IMR-90 (cell line): ENCODE data around the gene AKAP6. TPM values are rescaled to one million over a fixed set of nuclear protein-coding genes. Genes with fewer than 3 reads are reported as not detected.

Source experiments
- ATAC-seq: fragments of 200-7000 bp; cut with Tn5 transposase; 2 replicates; pipeline ENCODE4 v1.9.1; 2020; ENCODE audit warnings: low read depth, mild to moderate bottlenecking, moderate library complexity
- BruUV-seq: library from RNA; stranded (reverse); fragments of 400-500 nt; replicated peaks from 2 replicates; lab custom pipeline; 2021; lab: Mats Ljungman, UMichigan
- CTCF ChIA-PET: fragments of 300-600 bp; formaldehyde crosslinking; extraction: SDS; loops from one replicate; lab custom pipeline; 2021; ENCODE audit warnings: antibody characterized with exemption; lab: Yijun Ruan, JAX
- POLR2A ChIA-PET: fragments of 300-600 bp; sonication (Branson Sonifier 250); formaldehyde crosslinking; loops from one replicate; lab custom pipeline; 2022; ENCODE audit warnings: antibody characterized with exemption; ENCODE audit not compliant: unreplicated experiment; lab: Charles Lee
- DNase-seq: peaks from one replicate; pipeline ENCODE4 v3.0.0; 2013
- H2AFZ ChIP-seq: replicated peaks from 2 replicates; pipeline ENCODE3; 2013; ENCODE audit warnings: low read length, mild to moderate bottlenecking; ENCODE audit not compliant: poor library complexity
- H2AK5ac ChIP-seq: 2 replicates; pipeline ENCODE4 v1.6.1; 2013; ENCODE audit warnings: low read depth, low read length, inconsistent platforms
- H2AK9ac ChIP-seq: replicated peaks from 2 replicates; pipeline ENCODE3; 2013; ENCODE audit warnings: mild to moderate bottlenecking, low read depth, low read length, moderate library complexity; ENCODE audit not compliant: poor library complexity
- H2BK120ac ChIP-seq: 2 replicates; pipeline ENCODE4 v1.6.1; 2013; ENCODE audit warnings: low read depth, low read length, inconsistent platforms
- H2BK15ac ChIP-seq: 3 replicates; pipeline ENCODE4 v1.6.1; 2013; ENCODE audit warnings: low read depth, low read length, inconsistent platforms
- H2BK20ac ChIP-seq: 2 replicates; pipeline ENCODE4 v1.6.1; 2013; ENCODE audit warnings: low read depth, mild to moderate bottlenecking, inconsistent platforms, low read length, moderate library complexity
- H2BK5ac ChIP-seq: 2 replicates; pipeline ENCODE4 v1.6.1; 2013; ENCODE audit warnings: mild to moderate bottlenecking, low read depth, low read length, inconsistent platforms; ENCODE audit not compliant: poor library complexity, severe bottlenecking
- H3K14ac ChIP-seq: replicated peaks from 2 replicates; pipeline ENCODE4 v1.6.1; 2013; ENCODE audit warnings: low read depth, low read length, inconsistent platforms
- H3K18ac ChIP-seq: 2 replicates; pipeline ENCODE4 v1.6.1; 2013; ENCODE audit warnings: low read depth, low read length, control low read depth
- H3K23ac ChIP-seq: 2 replicates; pipeline ENCODE4 v1.6.1; 2013; ENCODE audit warnings: low read depth, low read length, inconsistent platforms
- H3K27ac ChIP-seq: 2 replicates; pipeline ENCODE4 v1.5.1; 2013; ENCODE audit warnings: mild to moderate bottlenecking, control low read depth, low read length; ENCODE audit not compliant: insufficient read depth
- H3K27me3 ChIP-seq: 2 replicates; pipeline ENCODE4 v1.6.1; 2013; ENCODE audit warnings: low read length; ENCODE audit not compliant: control insufficient read depth, insufficient read depth
- H3K36me3 ChIP-seq: 2 replicates; pipeline ENCODE4 v1.6.1; 2013; ENCODE audit warnings: low read length, mixed read lengths; ENCODE audit not compliant: control insufficient read depth, insufficient read depth
- H3K4ac ChIP-seq: 2 replicates; pipeline ENCODE4 v1.6.1; 2013; ENCODE audit warnings: low read depth, low read length, inconsistent platforms
- H3K4me1 ChIP-seq: 2 replicates; pipeline ENCODE4 v1.6.1; 2013; ENCODE audit warnings: low read length, mixed read lengths; ENCODE audit not compliant: control insufficient read depth, insufficient read depth
- H3K4me2 ChIP-seq: 2 replicates; pipeline ENCODE4 v1.6.1; 2013; ENCODE audit warnings: low read depth, mild to moderate bottlenecking, control low read depth, low read length, moderate library complexity
- H3K4me3 ChIP-seq: 2 replicates; pipeline ENCODE4 v1.5.1; 2013; ENCODE audit warnings: low read depth, mild to moderate bottlenecking, control low read depth, low read length, moderate library complexity; ENCODE audit not compliant: insufficient read depth
- H3K56ac ChIP-seq: 2 replicates; pipeline ENCODE4 v1.6.1; 2013; ENCODE audit warnings: low read length, inconsistent platforms; ENCODE audit not compliant: insufficient read depth; ENCODE audit errors: extremely low read depth
- H3K79me1 ChIP-seq, 2 experiments: 2 replicates each; pipeline ENCODE4 v1.6.1; 2013; ENCODE audit warnings: low read length in 2 of 2, inconsistent platforms in 1 of 2, low read depth in 1 of 2
- H3K9ac ChIP-seq: 2 replicates; pipeline ENCODE4 v1.6.1; 2013; ENCODE audit warnings: low read depth, low read length, control low read depth
- H3K9me1 ChIP-seq: 2 replicates; pipeline ENCODE4 v1.6.1; 2013; ENCODE audit warnings: low read length, inconsistent platforms; ENCODE audit not compliant: insufficient read depth
- H3K9me3 ChIP-seq: 2 replicates; pipeline ENCODE4 v1.6.1; 2013; ENCODE audit warnings: low read length; ENCODE audit not compliant: control insufficient read depth, insufficient read depth
- H4K20me1 ChIP-seq: 2 replicates; pipeline ENCODE4 v1.6.1; 2013; ENCODE audit warnings: low read length, inconsistent platforms; ENCODE audit not compliant: insufficient read depth
- H4K5ac ChIP-seq: 2 replicates; pipeline ENCODE4 v1.6.1; 2013; ENCODE audit warnings: mild to moderate bottlenecking, low read depth, low read length, control low read depth
- H4K8ac ChIP-seq, 2 experiments: 2 replicates each; pipeline ENCODE4 v1.6.1; 2013; ENCODE audit warnings: low read depth in 2 of 2, low read length in 2 of 2, control low read depth in 1 of 2, inconsistent platforms in 1 of 2
- H4K91ac ChIP-seq: 2 replicates; pipeline ENCODE4 v1.6.1; 2013; ENCODE audit warnings: low read depth, low read length, inconsistent platforms; ENCODE audit not compliant: insufficient read depth
- BHLHE40 ChIP-seq: fragments of 150-350 bp; IDR thresholded peaks from 2 replicates; pipeline ENCODE4 v1.6.1; 2016; ENCODE audit warnings: mild to moderate bottlenecking, low read depth, low read length
- CEBPB ChIP-seq: IDR thresholded peaks from 2 replicates; pipeline ENCODE4 v1.6.1; 2012; ENCODE audit warnings: low read depth, low read length, improper control_type of control experiment
- CTCF ChIP-seq: conservative IDR thresholded peaks from 2 replicates; pipeline ENCODE4 v1.5.1; 2012; ENCODE audit warnings: mild to moderate bottlenecking, low read depth, low read length, improper control_type of control experiment
- ELK1 ChIP-seq: fragments of 150-350 bp; IDR thresholded peaks from 2 replicates; pipeline ENCODE4 v1.6.1; 2016; ENCODE audit warnings: low read depth, mild to moderate bottlenecking, low read length, moderate library complexity, borderline replicate concordance
- MAFK ChIP-seq: IDR thresholded peaks from 2 replicates; pipeline ENCODE4 v1.6.1; 2012; ENCODE audit warnings: low read depth, low read length, improper control_type of control experiment
- MAZ ChIP-seq: IDR thresholded peaks from 2 replicates; pipeline ENCODE4 v1.6.1; 2012; ENCODE audit warnings: low read depth, mild to moderate bottlenecking, low read length, improper control_type of control experiment, moderate library complexity, borderline replicate concordance
- MXI1 ChIP-seq: IDR thresholded peaks from 2 replicates; pipeline ENCODE4 v1.6.1; 2012; ENCODE audit warnings: low read depth, mild to moderate bottlenecking, low read length, moderate library complexity, borderline replicate concordance
- POLR2A ChIP-seq: IDR thresholded peaks from 2 replicates; pipeline ENCODE4 v1.6.1; 2012; ENCODE audit warnings: mild to moderate bottlenecking, low read depth, low read length
- RAD21 ChIP-seq: IDR thresholded peaks from 2 replicates; pipeline ENCODE4 v1.6.1; 2012; ENCODE audit warnings: low read length, improper control_type of control experiment
- RFX5 ChIP-seq: IDR thresholded peaks from 2 replicates; pipeline ENCODE4 v1.8.0; 2012; ENCODE audit warnings: low read depth, mild to moderate bottlenecking, low read length, moderate library complexity
- USF2 ChIP-seq: fragments of 150-350 bp; IDR thresholded peaks from 2 replicates; pipeline ENCODE4 v1.6.1; 2017; ENCODE audit warnings: mild to moderate bottlenecking, antibody characterized with exemption, low read length, low read depth
- WGBS, 2 experiments: methylation state at CpG; one replicate each; pipeline versions ENCODE4 v1.1.5 to v1.1.7; 2013; ENCODE audit warnings: missing lambda C conversion rate in 2 of 2; ENCODE audit not compliant: insufficient read length in 1 of 2; ENCODE audit errors: extremely low coverage in 2 of 2; 5-methylcytosine and 5-hydroxymethylcytosine counted together
- dilution Hi-C: fragments of 300-500 bp; cut with HindIII; formaldehyde crosslinking; loops from one replicate; pipeline ENCODE4 v1.14.3; 2018; ENCODE audit warnings: low sequenced_read_pairs; ENCODE audit not compliant: unreplicated experiment
- in situ Hi-C: fragments of 300-500 bp; cut with MboI; formaldehyde crosslinking; loops from 3 replicates; pipeline ENCODE4 v1.14.3; 2019; ENCODE audit warnings: low sequenced_read_pairs, inconsistent platforms, mixed read lengths
- intact Hi-C: fragments of 100-400 bp; cut with micrococcal nuclease; formaldehyde crosslinking; loops from 2 replicates; pipeline ENCODE4 v1.10.0; 2022
- polyA plus RNA-seq, 3 experiments: library from polyadenylated mRNA; depleted of rRNA; stranded (reverse); fragments of >200 nt; gene quantifications; 2 replicates each; pipeline ENCODE4 v1.2.3, GENCODE V29; 2012; ENCODE audit warnings: low replicate concordance in 1 of 3
- total RNA-seq: library from RNA; depleted of rRNA; stranded (reverse); fragments of >200 nt; gene quantifications from 2 replicates; pipeline ENCODE4 v1.2.3, GENCODE V29; 2012

The AKAP6 gene
- total and polyA plus RNA-seq, 2 of the 4 experiments (the other 2 are of a cell fraction), result 0.22 to 1.6 TPM

DNA sequence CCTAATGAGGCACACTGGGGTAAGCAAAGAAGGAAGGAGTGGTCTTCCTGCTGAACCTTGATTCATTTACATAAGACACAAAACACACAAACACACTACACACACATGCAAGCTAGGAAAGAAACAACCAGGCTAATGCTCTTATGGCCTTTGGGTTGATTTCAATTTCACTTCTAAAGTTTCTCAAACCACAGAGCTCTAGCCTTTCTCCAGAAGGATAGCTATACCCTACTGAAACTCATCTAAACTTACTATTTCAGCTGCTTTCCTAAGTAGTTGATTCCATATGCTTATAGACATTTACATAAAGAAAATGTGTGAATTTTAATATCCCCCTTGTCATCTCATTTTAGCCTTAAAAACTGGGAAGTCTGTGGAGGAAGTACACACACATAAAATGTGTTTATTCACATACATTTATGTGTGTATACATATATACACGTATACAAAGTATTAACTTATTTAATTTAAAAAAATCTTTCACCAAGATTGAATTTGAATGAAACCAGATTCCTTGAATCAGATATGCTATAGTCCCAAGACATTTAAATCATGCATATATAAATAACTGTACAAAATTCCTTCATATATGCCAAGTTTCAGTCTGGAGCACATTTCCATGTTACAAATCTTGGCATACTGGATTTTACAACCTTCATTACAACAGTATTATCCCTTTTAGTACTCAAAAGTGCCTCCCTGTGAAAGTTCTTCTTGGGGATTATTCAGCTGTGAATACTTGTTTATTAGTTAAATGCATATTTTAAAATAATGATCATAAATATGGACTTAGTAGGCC lies 377.8 kb downstream of the AKAP6 start (continued):
- TF ChIP-seq RFX5, result no peak

GRCh38 chr14:32707742-32708500 lies 378.8 kb downstream of the AKAP6 start:
- intact Hi-C loops (no loop called here), dilution Hi-C loops (no loop called here), in situ Hi-C loops (no loop called here)
- no peak overlapping the region for H3K18ac ChIP-seq
- H4K20me1 ChIP-seq, result no peaks in the 10 kb centered on the region
- ATAC-seq, result no peak
- DNase-seq, result no peak
- no peak overlapping the region for H4K5ac ChIP-seq
- no peak overlapping the region for H3K4me3 ChIP-seq
- H4K8ac ChIP-seq, result no peak overlapping the region
- H2BK120ac ChIP-seq, result no peak overlapping the region
- H3K14ac ChIP-seq, result no peak overlapping the region
- no peak overlapping the region for H3K4me2 ChIP-seq
- CTCF ChIA-PET, result no interaction called here
- no peak overlapping the region for H2BK15ac ChIP-seq
- POLR2A ChIA-PET, result no interaction called here
- no peak overlapping the region for H4K91ac ChIP-seq
- no peak overlapping the region for H2BK20ac ChIP-seq
- no peak overlapping the region for H3K27ac ChIP-seq
- H3K23ac ChIP-seq, result no peak overlapping the region
- no peak overlapping the region for H2AK5ac ChIP-seq
- H3K9me3 ChIP-seq, result no peaks in the 10 kb centered on the region
- no peaks in the 10 kb centered on the region; the same call in 1 of the 2 replicates for H3K4me1 ChIP-seq
- no peak overlapping the region for H2BK5ac ChIP-seq
- H2AFZ ChIP-seq, result no peak overlapping the region
- H3K9me1 ChIP-seq, result no peaks in the 10 kb centered on the region
- H3K27me3 ChIP-seq, result no peaks in the 10 kb centered on the region
- H3K9ac ChIP-seq, result no peak overlapping the region
- no peak overlapping the region for H2AK9ac ChIP-seq
- H3K56ac ChIP-seq, result no peak overlapping the region
- no peaks in the 10 kb centered on the region for H3K79me1 ChIP-seq
- H3K4ac ChIP-seq, result no peak overlapping the region
- 100% methylated on average over 3 of the region's 5 CpGs; no CpG with 5 or more reads in 1 of the 2 experiments for WGBS, 2 experiments
- BruUV-seq, result no TSS peak
- no peaks in the 10 kb centered on the region for H3K36me3 ChIP-seq
- TF ChIP-seq CEBPB, result no peak
- TF ChIP-seq MAZ, result no peak
- no peak for TF ChIP-seq USF2
- no peak for TF ChIP-seq MXI1
- TF ChIP-seq RFX5, result no peak
- no peak for TF ChIP-seq ELK1
- no peak for TF ChIP-seq MAFK
- TF ChIP-seq BHLHE40, result no peak
- TF ChIP-seq POLR2A, result no peak
- TF ChIP-seq RAD21, result no peak
- TF ChIP-seq CTCF, result no peak
